ENCODE measurements around the gene UNC5C.
A peak's percentile ranks its signal among the peaks of the same experiment; 100 is the strongest.

Gene UNC5C

GRCh38 chr4:95220205-95221175, 328.3 kb downstream of the UNC5C start:
- DNase-seq (ENCODE audit: low spot score): no peak

DNA sequence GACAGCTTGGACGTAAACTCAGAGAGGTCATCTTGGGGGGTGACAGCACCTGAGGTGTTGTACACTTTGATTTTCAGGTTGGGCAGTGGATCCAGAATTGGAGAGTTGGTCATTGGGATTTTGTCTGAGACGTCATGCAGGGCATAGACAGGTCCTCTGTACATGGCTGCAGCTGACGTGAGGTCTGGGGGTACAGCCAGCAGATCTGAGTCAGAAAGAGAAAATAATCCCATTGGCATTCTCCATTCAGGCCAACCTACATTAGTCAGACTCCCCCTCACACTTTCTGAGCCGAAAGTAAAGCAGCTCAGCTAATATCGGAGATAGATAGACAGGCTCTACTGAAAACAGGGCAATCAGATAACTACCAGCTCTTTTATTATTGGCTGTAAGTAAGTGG, 329.7 kb downstream of the UNC5C start:
- DNase-seq (ENCODE audit: low spot score): no peak

DNA sequence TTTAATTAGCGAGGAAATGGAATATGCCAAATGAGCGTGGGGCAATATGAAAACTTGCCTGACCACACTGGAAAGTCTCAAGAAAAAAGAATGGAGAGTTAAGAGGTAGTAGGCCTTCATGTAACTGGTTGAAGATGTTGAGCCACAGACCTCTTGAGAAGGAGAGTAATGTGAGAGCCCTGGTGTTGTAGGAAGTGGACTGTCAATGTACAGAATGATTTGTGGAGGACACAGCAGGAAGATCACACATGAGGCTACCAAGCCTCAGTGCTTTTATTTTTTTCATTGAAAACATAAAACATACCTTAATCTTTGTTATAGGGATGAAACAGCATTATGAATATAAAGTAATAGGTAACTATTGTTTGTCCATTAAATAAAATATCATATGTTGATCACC, 331.6 kb downstream of the UNC5C start:
- no peak for DNase-seq (ENCODE audit: low spot score)

GRCh38 chr4:95216636-95217035, 332.1 kb downstream of the UNC5C start:
- no peak for DNase-seq (ENCODE audit: low spot score)

DNA sequence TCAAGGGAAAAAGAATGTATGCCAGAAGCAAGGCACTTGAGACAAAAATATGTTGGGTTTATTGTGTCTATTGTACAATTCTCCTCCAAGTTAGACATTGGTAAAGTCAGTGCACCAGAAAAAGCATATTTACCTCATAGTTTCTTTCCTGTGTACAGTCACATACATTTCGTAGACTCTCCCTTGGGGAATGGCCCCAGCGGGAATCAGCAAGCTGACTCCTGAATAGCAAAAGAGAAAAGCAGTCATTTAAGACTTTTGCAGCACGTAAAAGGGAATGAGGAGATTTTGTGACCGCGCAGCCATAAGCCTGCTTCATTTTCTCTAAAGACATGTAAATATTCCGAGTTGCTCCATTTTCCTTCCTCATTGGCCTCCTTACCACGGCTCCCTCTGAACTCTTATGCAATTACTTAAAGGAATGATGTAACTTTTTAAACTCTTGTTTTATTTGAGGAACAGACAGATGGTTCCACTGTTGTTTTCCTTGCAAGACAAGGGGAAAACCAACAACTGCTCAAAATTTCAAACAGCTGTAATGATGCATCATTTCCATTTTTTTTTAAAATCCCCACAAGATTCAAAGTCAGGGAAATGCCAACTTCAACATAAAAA, 332.7 kb downstream of the UNC5C start:
- DNase-seq (ENCODE audit: low spot score): no peak

- DNase-seq (ENCODE audit: low spot score): no peak
Measured at GRCh38 chr4:95215043-95215442, 333.7 kb downstream of the UNC5C start.

DNA sequence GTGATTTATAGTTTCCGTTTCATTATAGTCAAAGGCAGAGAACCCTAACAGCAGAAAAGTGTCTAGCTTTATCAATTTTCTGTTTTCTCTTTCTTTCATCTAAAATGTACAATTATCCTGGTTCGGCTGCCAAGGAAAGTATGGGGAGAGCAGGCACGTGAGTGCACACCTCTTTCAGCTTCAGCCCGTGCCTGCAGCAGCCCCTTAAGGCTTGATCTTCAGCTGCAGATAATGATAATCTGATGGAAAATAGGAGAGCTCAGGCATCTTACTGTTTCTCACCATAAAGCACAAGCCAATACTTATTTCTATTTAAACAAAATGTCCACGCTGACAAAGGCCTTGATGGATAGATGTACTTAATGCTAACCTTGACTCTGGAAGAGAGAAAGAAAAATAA, 334.4 kb downstream of the UNC5C start:
- no peak for DNase-seq (ENCODE audit: low spot score)

GRCh38 chr4:95213366-95213765, 335.4 kb downstream of the UNC5C start:
- no peak for DNase-seq (ENCODE audit: low spot score)

- DNase-seq (ENCODE audit: low spot score): no peak
Measured at GRCh38 chr4:95212692-95213091, 336.1 kb downstream of the UNC5C start.

DNA sequence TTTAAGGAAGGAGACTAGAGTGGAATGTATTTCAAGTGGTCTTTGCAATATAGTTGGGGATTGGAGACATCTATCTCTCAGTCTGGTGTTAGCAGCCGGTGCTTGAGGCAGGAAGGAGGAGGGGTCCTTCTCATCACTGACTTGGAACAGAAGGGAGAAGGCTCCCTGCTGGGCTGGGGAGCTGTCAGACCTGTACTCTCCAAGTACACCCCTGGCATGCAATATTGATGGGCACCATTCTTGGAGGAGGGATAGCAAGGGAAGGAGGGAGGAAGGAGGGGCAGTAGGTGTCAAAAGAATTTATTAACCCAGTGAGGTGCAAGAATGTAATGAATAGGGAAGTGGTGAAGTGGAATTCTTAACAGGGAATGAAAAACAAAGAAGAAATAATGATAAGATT, 338.8 kb downstream of the UNC5C start:
- no peak for DNase-seq (ENCODE audit: low spot score)

- DNase-seq (ENCODE audit: low spot score): peak; percentile 3
Measured at GRCh38 chr4:95204873-95205272, 343.9 kb downstream of the UNC5C start.

DNA sequence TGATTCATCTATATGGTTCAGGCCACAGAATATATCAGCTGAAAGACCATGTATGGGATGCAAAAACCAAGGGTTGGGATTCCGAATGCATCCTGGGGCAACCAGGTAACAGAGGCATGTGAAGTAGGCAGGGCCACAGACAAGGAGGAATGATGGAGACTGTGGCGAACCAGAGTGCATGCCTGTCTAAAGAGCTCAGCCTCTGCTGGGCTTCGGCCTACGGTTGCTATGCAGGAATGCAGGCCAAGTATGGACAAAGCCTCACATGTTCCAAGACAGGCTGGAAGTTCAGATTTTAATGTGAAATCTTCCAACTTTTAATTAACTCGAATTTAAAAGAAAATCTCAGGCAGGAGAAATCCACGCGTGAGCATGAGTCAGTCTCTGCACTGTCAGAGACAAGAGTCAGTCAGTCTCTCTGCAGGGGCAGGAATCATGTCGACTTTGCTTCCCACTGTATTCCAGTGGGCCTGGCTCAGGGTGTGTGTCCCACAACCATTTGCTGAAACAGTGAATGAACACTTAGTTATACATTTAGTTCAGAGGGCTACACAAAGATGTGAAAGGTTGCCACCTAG, 344.4 kb downstream of the UNC5C start:
- DNase-seq (ENCODE audit: low spot score): no peak

DNA sequence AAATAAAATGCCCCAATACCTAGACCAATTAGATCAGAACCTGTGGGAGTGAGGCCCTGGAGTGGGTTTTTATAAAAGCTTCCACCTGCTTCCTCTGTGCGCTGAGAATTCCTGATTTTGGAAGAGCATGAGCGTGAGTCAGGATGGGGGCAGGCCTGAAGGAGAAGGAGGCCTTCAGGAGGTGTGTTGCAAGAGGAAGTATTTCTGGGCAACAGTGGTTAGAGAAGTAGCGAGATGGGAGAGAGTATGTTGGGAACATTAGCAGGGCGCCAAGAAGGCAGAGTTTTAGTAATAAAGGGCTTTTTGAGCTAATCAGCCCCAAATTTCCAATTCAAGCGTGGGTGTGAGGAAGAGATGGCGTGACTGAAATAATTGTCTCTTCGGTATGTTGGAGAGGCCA, 349.8 kb downstream of the UNC5C start:
- no peak for DNase-seq (ENCODE audit: low spot score)

- no peak for DNase-seq (ENCODE audit: low spot score)
Measured at GRCh38 chr4:95197353-95197752, 351.4 kb downstream of the UNC5C start.

DNA sequence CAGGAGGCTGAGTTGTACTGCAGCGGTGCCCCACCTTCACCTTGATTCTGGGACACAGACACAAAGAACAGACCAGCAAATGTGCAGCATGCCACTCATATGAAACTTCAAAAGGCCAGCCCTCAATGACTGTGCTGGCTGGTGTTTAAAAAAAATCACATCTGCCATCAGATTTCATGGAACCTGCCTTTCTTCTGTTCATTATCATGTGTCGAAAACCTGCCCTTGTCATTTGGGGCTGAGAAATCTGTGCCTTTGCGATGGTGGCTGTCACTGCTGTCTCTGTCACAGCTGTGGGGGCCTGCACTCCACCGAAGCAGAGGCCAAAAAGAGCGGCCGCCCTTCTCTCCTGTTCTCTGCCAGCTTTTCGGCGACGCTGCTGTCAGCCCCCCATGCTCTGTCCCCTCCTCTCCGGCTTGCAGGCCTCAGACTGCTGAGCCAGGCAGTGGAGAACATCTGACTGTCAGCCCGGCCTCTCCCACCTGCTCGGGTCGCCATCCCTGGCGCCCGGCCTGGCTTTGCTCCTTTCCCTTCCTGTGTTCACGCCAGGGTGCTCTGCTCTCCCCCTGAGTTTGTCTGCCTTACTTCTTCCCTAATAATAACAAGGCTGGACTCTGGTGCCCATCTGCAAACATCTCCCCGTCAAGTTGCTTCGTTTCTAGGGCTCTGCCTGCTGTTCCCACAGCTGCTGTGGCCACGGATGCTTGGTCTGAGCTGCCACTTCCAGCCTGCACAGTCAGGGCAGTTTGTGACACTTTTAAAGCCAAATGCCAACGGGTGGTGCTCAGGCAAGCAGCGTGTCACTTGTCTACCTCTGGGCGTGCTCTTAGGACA, 355.2 kb downstream of the UNC5C start:
- no peak for DNase-seq (ENCODE audit: low spot score)

DNA sequence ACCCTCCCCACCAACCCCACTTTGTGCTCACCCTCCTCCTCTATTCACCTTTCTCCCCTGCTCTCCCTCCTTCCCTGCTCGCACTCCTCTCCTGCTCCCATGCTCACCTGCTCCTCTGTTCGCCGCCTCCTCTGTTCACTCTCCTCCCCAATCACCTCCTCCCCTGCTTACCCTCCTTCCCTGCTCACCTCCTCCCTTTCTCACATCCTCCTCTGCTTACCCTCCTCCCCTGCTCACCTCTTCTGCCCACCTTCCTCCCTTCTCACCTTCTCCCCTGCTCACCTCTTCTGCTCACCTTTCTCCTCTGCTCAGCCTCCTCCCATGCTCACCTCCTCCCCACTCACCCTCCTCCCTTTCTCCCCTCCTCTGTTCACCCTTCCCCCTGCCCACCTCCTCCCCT, 357.2 kb downstream of the UNC5C start:
- no peak for DNase-seq (ENCODE audit: low spot score)

- no peak for DNase-seq (ENCODE audit: low spot score)
Measured at GRCh38 chr4:95190751-95191436, 357.9 kb downstream of the UNC5C start.

GRCh38 chr4:95188701-95189370, 359.9 kb downstream of the UNC5C start:
- no peak for DNase-seq (ENCODE audit: low spot score)

DNA sequence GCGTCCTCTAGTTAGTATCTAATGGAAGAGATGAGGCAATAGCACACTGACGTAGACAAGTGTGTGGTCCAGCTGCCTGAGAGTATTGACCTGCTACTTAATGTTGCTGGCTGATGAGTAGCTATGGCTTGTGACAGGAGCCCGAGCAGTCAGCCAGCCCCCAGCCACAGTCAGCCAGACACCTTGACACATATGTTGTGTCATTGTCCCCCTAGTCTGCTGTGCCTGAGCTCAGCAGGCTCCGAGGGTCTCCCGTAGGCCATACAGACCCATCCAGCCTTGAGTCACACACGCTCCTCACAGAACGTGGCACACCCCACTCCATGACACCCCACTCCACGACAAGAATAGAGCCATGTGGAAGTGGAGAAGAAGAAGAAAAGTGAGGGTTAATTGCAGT, 362.1 kb downstream of the UNC5C start:
- no peak for DNase-seq (ENCODE audit: low spot score)

GRCh38 chr4:95183656-95184408, 364.9 kb downstream of the UNC5C start:
- DNase-seq (ENCODE audit: low spot score): no peak

DNA sequence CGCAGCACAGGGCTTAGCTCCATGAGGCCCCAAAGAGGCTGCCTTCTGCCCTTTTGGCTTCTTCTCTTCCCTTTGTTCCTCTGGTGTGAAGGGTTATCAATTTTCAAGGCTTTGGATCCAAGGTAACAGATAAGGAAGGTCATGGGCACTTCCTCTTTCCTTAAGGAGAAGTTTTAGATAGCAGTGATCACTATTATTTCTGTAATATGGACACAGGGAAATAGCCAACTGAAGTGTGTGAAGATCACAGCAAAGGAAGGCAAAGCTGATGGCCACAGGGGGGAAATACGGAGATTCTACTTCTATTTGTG, 366.8 kb downstream of the UNC5C start:
- DNase-seq (ENCODE audit: low spot score): no peak
